B cell (primary cell): Measurements from ENCODE around the gene STRIP1.

ENCODE experiments used
- EZH2 ChIP-seq: IDR thresholded peaks from 2 replicates; pipeline ENCODE4 v1.6.1; 2012; ENCODE audit warnings: borderline replicate concordance, low read depth, mild to moderate bottlenecking, moderate library complexity, low read length; ENCODE audit not compliant: insufficient read depth, poor library complexity, severe bottlenecking
- TF ChIP-seq, protein P1 (sequence below): fragments of 200-600 bp; IDR thresholded peaks from one replicate; pipeline ENCODE4 v1.8.0; 2022; ENCODE audit warnings: antibody characterized with exemption, mild to moderate bottlenecking

DNA sequence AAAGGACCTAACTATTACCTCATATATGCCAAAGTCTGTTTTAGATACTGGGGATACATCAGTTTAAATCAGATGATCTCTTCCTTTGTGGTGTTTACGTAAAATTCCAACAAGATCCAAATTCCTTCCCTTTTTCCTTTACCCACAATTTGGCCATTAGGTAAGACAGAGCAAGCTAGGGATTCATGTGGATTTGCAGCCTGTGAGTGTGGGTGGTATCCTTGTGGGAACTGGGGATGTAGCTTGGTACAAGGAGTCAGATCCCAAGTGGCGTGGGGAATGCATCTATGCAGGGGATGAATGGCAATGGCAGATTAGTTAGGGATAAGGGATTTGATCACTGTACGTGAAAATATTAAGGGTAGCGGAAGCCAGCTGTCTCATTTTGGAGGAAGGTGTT, 9.8 kb upstream of the STRIP1 start:
- no peak for TF ChIP-seq EZH2
- TF ChIP-seq, protein P1, sequence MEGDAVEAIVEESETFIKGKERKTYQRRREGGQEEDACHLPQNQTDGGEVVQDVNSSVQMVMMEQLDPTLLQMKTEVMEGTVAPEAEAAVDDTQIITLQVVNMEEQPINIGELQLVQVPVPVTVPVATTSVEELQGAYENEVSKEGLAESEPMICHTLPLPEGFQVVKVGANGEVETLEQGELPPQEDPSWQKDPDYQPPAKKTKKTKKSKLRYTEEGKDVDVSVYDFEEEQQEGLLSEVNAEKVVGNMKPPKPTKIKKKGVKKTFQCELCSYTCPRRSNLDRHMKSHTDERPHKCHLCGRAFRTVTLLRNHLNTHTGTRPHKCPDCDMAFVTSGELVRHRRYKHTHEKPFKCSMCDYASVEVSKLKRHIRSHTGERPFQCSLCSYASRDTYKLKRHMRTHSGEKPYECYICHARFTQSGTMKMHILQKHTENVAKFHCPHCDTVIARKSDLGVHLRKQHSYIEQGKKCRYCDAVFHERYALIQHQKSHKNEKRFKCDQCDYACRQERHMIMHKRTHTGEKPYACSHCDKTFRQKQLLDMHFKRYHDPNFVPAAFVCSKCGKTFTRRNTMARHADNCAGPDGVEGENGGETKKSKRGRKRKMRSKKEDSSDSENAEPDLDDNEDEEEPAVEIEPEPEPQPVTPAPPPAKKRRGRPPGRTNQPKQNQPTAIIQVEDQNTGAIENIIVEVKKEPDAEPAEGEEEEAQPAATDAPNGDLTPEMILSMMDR, result no peak
